Activated CD4-positive, alpha-beta T cell treated with anti-CD3 and anti-CD28 coated beads, Interleukin-2, Interleukin-4, amounts not matched to agents 100 ng/mL and 50 ng/mL, durations not matched to agents 16 hours and 8 hours (primary cell): Measurements from ENCODE around the gene PROZ.
"Not testable (repeated sequence)": the region's sequence is repeated elsewhere in the genome, so short reads cannot be mapped to it uniquely, and the experiment has no call there.

Experiments used
- DNase-seq: peaks from one replicate; pipeline ENCODE4 v3.0.0-alpha.2; 2020; ENCODE audit warnings: low spot score

PROZ gene

DNA sequence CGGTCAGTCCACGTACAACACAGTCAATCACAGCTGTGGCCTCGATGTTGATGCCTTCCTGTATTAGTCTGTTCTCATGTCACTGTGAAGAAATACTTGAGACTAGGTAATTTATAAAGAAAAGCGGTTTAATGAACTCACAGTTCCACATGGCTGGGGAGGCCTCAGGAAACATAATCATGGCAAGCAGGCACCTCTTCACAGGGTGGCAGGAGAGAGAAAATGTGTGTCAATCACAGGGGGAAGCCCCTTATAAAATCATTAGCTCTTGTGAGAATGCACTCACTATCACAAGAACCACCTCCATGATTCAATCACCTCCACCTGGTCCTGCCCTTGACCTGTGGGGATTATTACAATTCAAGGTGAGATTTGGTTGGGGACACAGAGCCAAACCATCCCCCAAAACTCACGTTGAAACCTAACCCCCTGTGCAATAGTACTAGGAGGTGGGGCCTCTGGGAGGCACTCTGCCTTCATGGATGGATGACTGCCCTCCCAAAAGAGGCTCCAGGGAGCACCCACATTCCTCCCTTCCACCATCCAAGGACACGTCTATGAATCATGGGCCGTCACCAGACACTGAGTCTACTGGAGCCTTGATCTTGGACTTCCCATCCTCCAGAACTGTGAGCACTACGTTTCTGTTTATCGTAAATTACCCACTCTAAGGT, 2.3 kb upstream of the PROZ start:
- no peak for DNase-seq

DNA sequence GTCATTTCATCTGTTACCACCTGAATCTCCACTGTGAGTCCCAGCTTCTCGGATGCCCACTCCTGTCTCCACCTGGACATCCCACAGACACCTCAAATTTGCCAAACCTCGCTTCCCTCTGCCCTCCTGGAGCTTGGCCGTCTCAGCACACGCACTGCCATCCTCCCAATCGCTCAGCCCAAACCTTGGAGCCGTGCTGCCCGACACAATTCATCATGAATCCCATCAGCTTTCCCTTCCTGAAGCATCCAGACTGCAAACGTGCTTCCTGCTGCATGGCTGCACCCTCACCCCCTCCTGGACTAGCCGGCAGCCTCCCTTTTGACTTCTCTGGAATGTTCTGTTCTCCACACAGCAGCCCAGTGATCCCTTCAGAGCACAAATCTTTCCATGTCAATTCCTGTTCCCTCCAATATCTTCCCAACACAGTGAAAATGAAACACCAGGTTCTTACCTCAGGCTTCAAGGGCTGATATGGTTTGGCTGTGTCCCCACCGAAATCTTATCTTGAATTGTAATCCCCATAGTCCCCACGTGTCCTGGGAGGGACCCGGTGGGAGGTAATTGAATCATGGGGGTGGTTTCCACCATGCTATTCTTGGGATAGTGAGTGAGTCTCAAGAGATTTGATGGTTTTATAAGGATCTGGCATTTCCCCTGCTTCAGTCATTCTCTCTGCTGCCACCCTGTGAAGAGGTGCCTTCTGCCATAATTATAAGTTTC, 1.1 kb upstream of the PROZ start:
- no peak for DNase-seq

DNA sequence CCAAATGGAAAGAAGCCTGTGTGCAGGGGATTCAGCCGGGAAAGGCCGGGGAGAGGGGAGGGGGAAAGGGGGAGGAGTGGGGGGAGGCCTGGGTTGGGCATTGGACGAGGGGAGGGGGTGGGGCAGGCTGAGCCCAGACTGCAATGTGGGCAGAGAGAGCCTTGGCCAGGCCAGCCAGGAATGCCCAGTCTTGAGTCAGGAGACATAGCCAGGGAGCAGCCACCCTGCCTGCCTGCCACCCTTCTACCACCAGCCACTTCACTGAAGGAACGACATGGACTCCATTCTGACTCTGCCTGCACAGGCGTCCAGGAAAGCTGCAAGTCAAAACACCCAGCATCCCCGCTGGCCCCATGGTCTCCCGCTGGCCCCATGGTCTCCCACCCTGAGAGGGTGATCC, 498 bp downstream of the PROZ start:
- no peak for DNase-seq

DNA sequence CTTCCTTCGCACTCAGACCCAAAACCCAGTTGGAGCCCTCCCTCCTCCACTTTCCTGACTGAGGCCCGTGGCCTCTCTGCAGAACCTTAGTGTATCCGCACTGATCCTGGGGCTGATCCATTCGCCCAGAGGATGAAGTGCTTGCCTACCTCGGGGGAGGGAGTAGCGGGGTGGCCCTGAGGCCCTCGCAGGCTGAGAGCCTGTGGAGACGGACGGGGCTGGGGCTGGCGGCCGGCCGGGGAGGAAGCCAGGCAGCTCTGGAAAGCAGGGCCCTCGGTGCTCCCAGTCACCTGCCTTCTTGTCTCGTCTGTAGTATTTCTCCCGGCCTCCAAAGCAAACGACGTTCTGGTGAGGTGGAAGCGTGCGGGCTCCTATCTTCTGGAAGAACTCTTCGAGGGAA, 1.3 kb downstream of the PROZ start:
- DNase-seq, result no peak

DNA sequence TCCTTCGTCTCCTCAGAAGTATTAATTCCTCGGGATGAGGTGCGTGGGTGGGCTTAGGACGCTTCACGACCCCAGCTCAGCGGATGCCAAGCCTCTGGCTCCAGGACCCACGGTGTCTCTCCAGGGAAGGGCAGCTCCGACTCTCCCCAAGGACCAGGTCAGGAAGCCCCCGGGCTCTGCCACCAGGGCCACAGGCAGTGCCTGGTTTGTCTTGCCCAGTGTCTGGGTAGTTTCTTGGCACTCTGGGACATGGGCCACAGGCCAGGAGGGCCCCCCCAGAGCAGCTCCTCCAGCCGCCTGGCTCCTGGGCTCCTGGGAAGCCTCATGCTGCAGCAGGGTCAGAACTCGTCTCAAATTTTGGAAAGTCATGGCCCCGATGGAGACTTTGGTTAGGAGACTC, 2.5 kb downstream of the PROZ start:
- no peak for DNase-seq

DNA sequence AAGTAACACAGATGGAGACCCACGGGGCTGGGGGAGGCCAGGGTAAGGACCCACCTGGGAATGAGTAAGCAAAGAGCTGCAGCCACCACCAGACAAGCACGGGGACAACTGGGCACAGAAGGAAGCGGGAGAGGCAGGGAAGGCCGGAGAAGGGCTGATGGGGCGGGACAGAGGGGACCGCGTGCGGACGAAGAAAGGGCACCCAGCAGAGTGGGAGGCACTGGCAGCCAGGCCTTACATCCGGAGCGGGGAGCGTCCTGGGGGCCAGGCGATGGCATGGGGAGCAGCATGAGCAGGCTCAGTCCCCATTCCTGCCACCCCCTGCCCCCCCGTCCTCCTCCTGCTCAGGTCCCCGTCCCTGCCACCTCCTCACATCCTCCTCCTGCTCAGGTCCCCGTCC, 3.0 kb downstream of the PROZ start:
- DNase-seq, result no peak

DNA sequence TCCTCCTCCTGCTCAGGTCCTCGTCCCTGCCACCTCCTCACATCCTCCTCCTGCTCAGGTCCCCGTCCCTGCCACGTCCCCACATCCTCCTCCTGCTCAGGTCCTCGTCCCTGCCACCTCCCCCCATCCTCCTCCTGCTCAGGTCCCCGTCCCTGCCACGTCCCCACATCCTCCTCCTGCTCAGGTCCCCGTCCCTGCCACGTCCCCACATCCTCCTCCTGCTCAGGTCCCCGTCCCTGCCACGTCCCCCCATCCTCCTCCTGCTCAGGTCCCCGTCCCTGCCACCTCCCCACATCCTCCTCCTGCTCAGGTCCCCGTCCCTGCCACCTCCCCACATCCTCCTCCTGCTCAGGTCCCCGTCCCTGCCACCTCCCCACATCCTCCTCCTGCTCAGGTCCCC, 3.5 kb downstream of the PROZ start:
- not testable (repeated sequence) for DNase-seq

DNA sequence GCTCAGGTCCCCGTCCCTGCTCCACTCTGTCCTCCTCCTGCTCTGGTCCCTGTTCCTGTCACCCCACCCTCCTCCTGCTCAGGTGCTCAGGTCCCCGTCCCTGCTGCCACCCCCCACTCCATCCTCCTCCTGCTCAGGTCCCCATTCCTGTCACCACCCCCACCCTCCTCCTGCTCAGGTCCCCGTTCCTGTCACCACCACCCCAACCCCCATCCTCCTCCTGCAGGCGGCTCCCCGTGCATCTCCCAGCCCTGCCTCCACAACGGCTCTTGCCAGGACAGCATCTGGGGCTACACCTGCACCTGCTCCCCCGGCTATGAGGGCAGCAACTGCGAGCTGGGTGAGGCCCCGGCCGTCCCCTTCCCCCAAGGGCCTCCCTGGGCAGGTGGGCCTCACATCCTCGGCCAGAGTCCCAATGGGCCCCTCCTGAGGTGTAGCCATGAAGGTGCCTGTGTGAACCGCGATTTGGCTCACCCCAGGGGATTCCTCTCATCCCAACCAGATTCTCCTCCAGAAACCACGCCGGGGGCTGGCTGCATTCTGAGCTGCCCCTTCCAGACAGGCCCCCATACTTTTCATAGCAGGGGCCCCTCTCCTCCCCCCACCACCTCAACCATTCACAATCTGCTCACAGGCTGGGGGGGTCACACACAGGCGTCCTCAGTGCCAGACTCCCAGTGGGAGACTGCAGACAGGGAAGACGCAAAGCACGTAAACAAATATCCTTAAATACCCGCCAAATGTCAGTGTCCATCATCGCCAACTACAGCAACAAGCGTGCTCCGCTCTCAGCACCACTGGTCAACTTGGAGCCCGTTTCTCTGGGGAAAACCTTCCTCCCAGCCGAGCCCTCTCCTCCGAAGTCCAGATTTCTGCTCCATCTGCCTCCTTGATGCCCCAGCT, 4.6 kb downstream of the PROZ start:
- no peak for DNase-seq

DNA sequence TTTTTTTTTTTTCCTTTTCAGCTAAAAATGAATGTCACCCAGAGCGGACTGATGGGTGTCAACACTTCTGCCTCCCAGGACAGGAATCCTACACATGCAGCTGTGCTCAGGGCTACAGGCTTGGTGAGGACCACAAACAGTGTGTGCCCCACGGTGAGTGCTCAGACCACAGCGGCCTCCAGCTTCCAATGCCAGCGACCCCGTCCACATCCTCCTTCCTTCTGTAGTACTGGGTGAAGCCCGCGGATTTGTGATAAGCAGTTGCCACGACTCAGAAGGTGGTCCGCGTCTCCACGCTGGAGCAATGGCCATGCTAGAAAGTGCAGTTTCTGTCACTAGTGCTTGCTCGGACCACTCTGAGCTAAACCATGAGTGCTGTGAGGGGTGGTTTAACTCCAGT, 6.0 kb downstream of the PROZ start:
- no peak for DNase-seq

DNA sequence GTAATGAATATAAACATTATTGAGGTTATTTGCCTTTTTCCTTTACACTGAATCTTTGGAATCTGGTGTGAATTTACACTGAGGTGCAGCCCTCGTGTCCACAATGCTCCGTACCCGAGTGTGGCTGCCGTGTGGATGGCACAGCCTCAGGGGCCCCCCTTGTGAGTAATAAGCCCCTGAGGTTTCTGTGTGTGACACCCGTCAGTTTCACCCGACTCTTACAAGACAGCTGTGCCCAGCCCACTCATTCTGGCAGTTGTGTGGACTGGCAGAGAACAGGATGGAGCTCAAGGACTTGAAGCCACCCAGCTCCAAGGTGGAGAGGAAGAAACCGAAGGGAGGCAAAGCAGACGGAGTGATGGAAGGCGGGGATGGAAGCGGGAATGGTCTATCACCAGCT, 7.8 kb downstream of the PROZ start:
- DNase-seq, result no peak

DNA sequence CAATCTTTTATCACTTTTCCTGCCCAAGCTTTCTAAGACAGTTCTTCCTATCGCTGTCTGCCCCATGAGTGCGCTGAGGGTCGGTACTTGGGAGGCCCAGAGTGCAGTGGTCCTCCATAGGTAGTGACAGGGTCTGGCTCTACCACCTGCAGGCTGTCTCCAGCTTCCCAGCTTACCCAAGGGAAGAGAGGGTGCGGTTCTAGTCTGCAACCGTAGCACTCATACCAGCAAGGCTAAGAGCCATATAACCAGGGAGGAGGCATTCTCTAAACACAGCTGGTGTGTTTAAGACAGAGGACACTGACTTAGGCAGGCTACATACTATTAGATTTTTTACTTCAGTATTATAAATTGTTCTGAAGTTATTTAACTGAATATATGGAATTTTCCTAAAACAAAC, 8.2 kb downstream of the PROZ start:
- no peak for DNase-seq

DNA sequence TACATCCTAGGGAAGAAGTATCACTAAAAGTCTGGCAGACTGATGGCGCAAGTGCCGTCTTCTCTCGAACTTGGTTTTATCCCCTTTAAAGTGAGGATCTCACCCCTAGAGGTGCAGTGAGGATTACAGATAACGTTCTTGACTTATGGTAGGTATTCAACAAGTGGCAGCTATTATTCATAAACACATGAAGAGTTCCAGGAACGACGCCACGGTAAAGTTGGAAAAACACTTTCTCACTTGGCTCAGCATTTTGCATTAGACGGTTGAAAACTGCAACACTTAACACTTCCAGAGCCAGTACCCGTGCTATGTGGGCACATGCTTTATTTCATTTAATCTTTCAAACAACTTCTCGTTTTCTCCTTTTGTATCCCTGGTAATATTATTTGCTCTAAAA, 8.7 kb downstream of the PROZ start:
- DNase-seq, result no peak

DNA sequence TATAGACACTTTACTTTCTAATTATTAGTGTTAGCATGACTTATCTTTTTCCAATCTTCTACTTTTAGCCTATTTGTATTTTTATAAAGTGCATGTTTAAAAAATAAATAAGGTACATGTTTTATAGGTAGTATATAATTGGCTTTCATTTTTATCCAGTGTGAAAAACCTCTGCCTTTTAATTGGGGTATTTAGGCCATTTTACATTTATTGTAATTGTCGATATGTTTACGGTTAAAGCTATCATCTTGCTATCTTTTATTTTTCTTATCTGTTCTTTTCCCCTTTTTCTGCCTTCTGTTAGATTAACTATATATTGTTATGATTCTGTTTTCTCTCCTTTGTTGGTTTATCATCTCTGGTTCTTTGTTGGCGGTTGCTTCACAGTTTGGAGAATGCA, 9.1 kb downstream of the PROZ start:
- DNase-seq, result no peak

DNA sequence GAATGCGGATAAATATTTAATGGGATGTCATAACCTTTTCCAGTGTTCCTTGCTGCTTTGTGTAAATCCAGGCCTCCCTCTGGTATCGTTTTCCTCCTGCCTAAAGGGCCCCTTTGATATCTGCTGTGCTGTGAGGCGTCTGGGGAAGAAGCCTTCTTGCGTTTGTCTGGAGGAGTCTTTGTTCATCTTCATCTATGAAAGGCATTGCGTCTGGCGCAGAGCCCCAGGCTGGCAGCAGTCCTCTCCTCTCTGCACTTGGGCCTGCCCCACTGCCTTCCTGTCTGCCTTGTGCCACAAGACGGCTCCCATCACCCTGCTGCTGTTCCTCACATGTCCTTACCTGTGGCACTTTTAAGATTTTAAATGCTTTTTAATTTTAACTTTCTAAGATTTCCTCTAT, 9.8 kb downstream of the PROZ start:
- DNase-seq, result no peak

DNA sequence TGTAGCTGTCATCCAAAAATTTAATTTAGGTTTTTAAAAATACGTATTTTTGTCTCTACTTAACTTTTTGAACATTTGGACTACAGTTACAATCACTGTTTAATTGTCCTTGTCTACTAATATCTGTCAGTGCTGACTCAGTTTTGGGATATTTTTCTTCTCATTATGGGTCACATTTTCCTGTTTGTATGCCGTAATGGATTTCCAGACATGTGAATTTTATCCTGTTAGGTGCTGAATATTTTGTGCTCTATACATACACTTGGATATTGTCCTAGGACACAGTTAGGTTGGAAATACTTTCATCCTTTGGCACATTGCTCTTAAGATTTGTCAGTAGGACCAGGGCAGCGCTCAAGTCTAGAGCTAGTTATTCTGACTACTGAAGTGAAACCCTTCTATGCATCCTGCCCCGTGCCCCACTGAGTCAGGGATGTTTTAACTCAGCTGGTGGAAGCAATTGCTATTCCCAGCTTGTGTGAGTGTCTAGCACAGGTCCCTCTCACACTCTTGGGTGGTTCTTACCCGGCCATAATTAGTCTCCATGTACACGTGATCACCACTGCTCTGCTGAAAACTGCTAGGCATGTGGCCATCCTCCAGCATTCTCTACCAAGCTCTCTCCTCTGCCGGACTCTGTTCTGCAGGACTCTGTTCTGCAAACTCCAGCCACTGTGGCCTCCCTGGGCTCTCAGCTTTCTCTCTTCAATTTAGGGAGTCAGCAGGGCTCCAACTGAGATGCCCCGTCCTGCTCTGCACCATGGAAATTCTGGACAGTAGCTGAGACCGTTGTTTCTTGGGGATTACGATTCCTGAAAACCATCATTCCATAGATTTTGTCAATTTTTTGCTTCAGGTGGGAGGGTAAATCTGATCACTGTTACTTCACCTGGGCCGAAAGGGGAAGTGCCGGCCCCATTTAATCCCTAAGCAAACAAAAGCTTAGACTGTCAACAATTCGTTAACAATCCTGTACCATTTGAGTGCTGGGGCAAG, 11.1 kb downstream of the PROZ start:
- no peak for DNase-seq

DNA sequence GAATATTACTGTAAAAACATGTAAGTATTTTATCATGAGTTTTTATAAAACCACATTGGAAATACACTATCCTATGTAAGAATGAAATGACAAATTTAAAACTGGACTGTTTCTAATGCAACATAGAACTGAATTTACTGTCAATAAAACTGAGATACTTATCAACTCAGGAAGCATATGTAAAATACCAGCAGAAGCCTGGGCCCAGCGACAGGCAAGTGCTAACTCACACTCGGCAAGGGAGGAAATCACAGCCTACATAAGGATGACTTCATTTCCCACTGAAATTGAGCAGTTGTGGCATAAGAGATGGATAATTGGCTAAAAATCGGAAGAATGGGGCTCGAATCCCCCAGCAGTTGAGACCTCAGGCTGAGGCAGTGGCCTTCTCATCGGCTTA, 12.1 kb downstream of the PROZ start:
- no peak for DNase-seq

DNA sequence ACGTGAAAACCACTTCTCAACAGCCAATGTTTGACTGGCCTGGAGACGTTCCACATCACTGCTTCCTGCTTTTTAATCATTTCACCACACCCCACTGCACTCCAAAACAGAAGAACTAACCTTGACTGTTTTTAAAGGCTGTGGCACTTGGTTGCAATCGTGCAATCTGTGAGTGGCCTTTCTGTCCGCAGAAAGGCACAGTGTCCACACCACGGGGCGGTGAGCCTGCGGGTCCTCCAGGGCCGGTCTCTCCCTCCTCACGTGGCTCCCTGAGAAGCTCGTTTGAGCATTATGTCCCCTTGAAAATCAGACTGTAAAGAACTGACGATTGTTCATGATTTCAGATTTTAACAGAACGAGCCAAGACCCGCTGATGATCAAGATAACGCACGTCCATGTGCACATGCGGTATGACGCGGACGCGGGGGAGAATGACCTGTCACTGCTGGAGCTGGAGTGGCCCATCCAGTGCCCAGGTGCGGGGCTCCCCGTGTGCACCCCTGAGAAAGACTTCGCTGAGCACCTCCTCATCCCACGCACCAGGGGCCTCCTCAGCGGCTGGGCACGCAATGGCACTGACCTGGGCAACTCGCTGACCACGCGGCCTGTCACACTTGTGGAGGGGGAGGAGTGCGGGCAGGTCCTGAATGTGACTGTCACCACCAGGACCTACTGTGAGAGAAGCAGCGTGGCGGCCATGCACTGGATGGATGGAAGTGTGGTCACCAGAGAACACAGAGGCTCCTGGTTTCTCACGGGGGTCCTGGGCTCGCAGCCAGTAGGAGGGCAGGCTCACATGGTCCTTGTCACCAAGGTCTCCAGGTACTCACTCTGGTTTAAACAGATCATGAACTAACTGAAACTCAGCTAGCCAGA, 13.0 kb downstream of the PROZ start:
- DNase-seq, result no peak

DNA sequence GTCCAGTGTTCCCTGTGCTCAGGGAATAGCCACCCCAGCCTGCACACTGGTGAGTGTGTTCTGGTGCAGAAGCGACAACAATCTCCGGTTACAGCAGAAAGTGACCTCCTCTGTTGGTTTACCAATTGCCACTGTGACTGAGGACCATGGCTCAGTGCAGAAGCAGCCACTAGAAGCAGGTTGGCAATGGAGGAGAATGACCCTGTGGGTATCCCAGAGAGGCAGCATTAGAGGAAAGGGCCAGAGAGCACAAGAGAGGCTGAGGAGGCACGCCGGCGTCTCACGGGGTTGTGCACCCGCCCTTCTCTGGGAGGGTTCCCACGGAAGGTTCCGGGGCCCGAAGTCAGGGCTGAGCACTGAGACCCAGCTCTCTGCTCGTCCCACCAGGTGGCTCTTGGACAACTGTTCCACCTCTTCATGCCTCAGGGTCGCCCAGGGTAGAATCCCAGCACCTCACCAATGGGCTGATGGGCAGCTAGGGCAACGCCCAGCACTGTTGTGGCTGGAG, 14.0 kb downstream of the PROZ start:
- DNase-seq, result no peak

DNA sequence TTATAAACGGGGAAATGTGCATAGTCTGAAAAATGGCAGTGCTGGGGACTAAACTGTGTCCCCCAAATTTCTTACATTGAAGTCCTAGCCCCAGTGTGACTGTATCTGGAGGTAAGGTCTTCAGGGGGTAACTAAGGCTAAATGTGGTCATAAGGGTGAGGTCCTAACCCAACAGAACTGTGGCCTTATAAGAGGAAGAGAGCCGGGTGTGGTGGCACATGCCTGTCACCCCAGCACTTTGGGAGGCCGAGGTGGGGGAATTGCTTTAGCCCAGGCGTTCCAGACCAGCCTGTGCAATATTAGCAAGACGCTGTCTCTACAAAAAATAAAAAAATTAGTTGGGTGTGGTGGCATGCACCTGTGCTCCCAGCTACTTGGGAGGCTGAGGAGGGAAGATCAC, 17.8 kb downstream of the PROZ start:
- peak; percentile 38 for DNase-seq

DNA sequence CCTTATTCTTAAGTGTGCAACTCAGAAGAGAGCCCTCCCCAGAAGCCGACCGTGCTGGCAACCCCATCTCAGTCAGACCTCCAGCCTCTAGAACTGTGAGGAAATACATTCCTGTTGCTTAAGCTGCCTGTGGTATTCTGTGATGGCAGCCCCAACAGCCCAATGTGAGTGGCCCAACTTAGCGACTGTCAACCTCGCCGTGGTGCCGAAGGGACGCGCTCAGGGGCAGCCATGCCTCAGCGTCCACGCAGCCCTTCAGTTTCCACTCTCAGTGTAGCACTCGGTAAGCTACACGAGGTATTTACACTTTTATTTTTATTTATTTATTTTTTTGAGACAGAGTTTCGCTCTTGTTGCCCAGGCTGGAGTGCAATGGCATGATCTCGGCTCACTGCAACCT, 18.4 kb downstream of the PROZ start:
- DNase-seq, result no peak
